K562 (cell line): Measurements from ENCODE around the gene MECP2. TPM values are rescaled to one million over a fixed set of nuclear protein-coding genes. Genes with fewer than 3 reads are reported as not detected.

ENCODE experiments used
- ASH1L ChIP-seq: fragments of 450-650 bp; IDR thresholded peaks from 2 replicates; pipeline ENCODE4 v1.6.1; 2018; ENCODE audit warnings: borderline replicate concordance, mild to moderate bottlenecking, low read depth; ENCODE audit not compliant: partially characterized antibody
- DMBX1 ChIP-seq: fragments of 250-450 bp; sonication (Bioruptor Pico); IDR thresholded peaks from 2 replicates; pipeline ENCODE4 v1.8.0; 2022; ENCODE audit warnings: inconsistent platforms, mild to moderate bottlenecking, moderate library complexity, borderline replicate concordance
- GABPB2 ChIP-seq: fragments of 250-450 bp; sonication (Bioruptor Pico); conservative IDR thresholded peaks from 2 replicates; pipeline ENCODE4 v1.5.1; 2021; ENCODE audit warnings: mild to moderate bottlenecking
- KAT7 ChIP-seq: sonication (generic); formaldehyde crosslinking; IDR thresholded peaks from 2 replicates; pipeline ENCODE4 v1.8.0; 2022; ENCODE audit warnings: missing genetic modification reagents, mild to moderate bottlenecking, borderline replicate concordance
- NFIX ChIP-seq: fragments of 250-450 bp; sonication (Bioruptor Pico); IDR thresholded peaks from 2 replicates; pipeline ENCODE4 v1.4.0; 2020; ENCODE audit warnings: low read depth, mild to moderate bottlenecking, moderate library complexity
- USF2 ChIP-seq: sonication (generic); formaldehyde crosslinking; IDR thresholded peaks from 2 replicates; pipeline ENCODE4 v1.5.0; 2020; ENCODE audit warnings: missing genetic modification reagents
- ZBTB1 ChIP-seq: sonication (generic); formaldehyde crosslinking; IDR thresholded peaks from 2 replicates; pipeline ENCODE4 v1.8.1; 2023; ENCODE audit warnings: missing genetic modification reagents, low read depth, mild to moderate bottlenecking, borderline replicate concordance
- ZFP30 ChIP-seq: fragments of 250-450 bp; sonication (Bioruptor Pico); IDR thresholded peaks from 2 replicates; pipeline ENCODE4 v1.8.0; 2022; ENCODE audit warnings: moderate library complexity, mild to moderate bottlenecking, inconsistent platforms, borderline replicate concordance
- ZNF318 ChIP-seq, 2 experiments: fragments of 450-650 bp; IDR thresholded peaks; 2 replicates each; pipeline ENCODE4 v1.6.1; 2016; ENCODE audit warnings: mild to moderate bottlenecking in 2 of 2, borderline replicate concordance in 1 of 2, low read depth in 1 of 2, moderate library complexity in 1 of 2
- ZNF583 ChIP-seq: fragments of 250-450 bp; sonication (Bioruptor Pico); IDR thresholded peaks from 2 replicates; pipeline ENCODE4 v1.4.0; 2020
- polyA plus RNA-seq, 8 experiments: library from polyadenylated mRNA; depleted of rRNA in 4 of 8; stranded (reverse) in 5 of 8; unstranded in 3 of 8; fragments of >200 nt; fragmentation: Nextera tagmentation in 2 of 8; fragmentation: Illumina TruSeq in 1 of 8; extraction: Ambion mirVana in 2 of 8; extraction: Trizol in 1 of 8; gene quantifications; 2 replicates each; pipeline versions ENCODE4 v1.2.1 to v1.2.3, GENCODE V29; 2011 to 2014; ENCODE audit warnings: inconsistent platforms in 1 of 8, missing spikeins in 1 of 8
- total RNA-seq, 7 experiments: library from RNA; depleted of rRNA in 6 of 7; stranded (reverse); fragments of >200 nt in 6 of 7; fragmentation: Illumina TruSeq in 2 of 7; extraction: Trizol in 2 of 7; gene quantifications; 2 replicates each; pipeline versions ENCODE4 v1.2.1 to v1.2.3, GENCODE V29; 2011 to 2021; ENCODE audit warnings: low replicate concordance in 1 of 7

The MECP2 gene
- total and polyA plus RNA-seq, 9 of the 15 experiments (the other 6 are each of a cell fraction or from before 2014, with no cell fraction given), result 2.1 to 50.9 (median 30.5) TPM

DNA sequence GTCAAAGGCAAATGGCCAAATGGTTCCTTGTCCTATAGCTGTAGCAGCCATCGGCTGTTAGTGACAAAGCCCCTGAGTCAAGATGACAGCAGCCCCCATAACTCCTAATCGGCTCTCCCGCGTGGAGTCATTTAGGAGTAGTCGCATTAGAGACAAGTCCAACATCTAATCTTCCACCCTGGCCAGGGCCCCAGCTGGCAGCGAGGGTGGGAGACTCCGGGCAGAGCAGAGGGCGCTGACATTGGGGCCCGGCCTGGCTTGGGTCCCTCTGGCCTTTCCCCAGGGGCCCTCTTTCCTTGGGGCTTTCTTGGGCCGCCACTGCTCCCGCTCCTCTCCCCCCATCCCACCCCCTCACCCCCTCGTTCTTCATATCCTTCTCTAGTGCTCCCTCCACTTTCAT lies 42.7 kb upstream of the MECP2 start (continued):
- TF ChIP-seq ZNF318 (IDR thresholded peaks at IDR 0.05; ENCODE audit: borderline replicate concordance in 1 of 2, low read depth in 1 of 2) (no peak), ZBTB1 (CRISPR knock-in tag) (no peak), ZFP30 (CRISPR knock-in tag) (no peak), NFIX (no peak), USF2 (CRISPR knock-in tag) (no peak), ASH1L (no peak), ZNF583 (CRISPR knock-in tag) (no peak), DMBX1 (CRISPR knock-in tag) (no peak), GABPB2 (no peak), KAT7 (CRISPR knock-in tag) (no peak)
